Cardiac muscle cell (in vitro differentiated cells and primary cell): ENCODE results near the gene CCDC102A. TPM values are rescaled to one million over a fixed set of nuclear protein-coding genes. Genes with fewer than 3 reads are reported as not detected.

Experiments used
- DNase-seq, 2 donors: peaks; one replicate each; pipeline versions ENCODE4 v3.0.0 to v3.0.0-alpha.2; 2010 to 2017; ENCODE audit warnings: low read depth in 1 of 2, low spot score in 1 of 2
- H3K27ac ChIP-seq: fragments of 200-600 bp; sonication (generic); 2 replicates; pipeline ENCODE4 v1.5.1; 2016
- H3K27me3 ChIP-seq: fragments of 200-600 bp; sonication (generic); 2 replicates; pipeline ENCODE4 v1.6.0; 2016; ENCODE audit warnings: control low read depth
- H3K36me3 ChIP-seq: fragments of 200-600 bp; sonication (generic); 2 replicates; pipeline ENCODE4 v1.5.1; 2016; ENCODE audit warnings: control low read depth
- H3K4me1 ChIP-seq: fragments of 200-600 bp; sonication (generic); 2 replicates; pipeline ENCODE4 v1.8.1; 2017; ENCODE audit warnings: low read depth, mild to moderate bottlenecking, mixed run types
- H3K4me3 ChIP-seq: fragments of 200-600 bp; sonication (generic); 2 replicates; pipeline ENCODE4 v1.5.1; 2016; ENCODE audit warnings: mild to moderate bottlenecking
- H3K9me3 ChIP-seq: fragments of 200-600 bp; sonication (generic); 2 replicates; pipeline ENCODE4 v1.5.1; 2017; ENCODE audit warnings: low read depth, mild to moderate bottlenecking, control low read depth
- CTCF ChIP-seq: IDR thresholded peaks from 2 replicates; pipeline ENCODE4 v1.5.1; 2012; ENCODE audit warnings: low read depth, mild to moderate bottlenecking, low read length
- polyA plus RNA-seq: library from polyadenylated mRNA; unstranded; fragments of >200 nt; fragmentation: Nextera tagmentation; extraction: Ambion mirVana; gene quantifications from 2 replicates; pipeline ENCODE4 v1.2.1, GENCODE V29; 2016
- total RNA-seq: library from RNA; depleted of rRNA; stranded (reverse); fragments of >200 nt; gene quantifications from 2 replicates; pipeline ENCODE4 v1.2.3, GENCODE V29; 2016

The CCDC102A gene
- total and polyA plus RNA-seq, 2 experiments from 2014 or later = 30.1 to 51.9 TPM

GRCh38 chr16:57544124-57544653 is 7.8 kb upstream of the CCDC102A start:
- DNase-seq = peak in 1 of 2 donors; percentile 66
- H3K27me3 ChIP-seq = no peaks in the 10 kb centered on the region
- H3K36me3 ChIP-seq = no peaks in the 10 kb centered on the region
- H3K27ac ChIP-seq = no peak overlapping the region
- H3K4me1 ChIP-seq = peaks cover 6% of the 10 kb centered on the region
- no peak for TF ChIP-seq CTCF
- H3K9me3 ChIP-seq = no peaks in the 10 kb centered on the region
- no peak overlapping the region for H3K4me3 ChIP-seq

GRCh38 chr16:57541754-57542435 is 5.5 kb upstream of the CCDC102A start:
- Histone ChIP-seq H3K9me3 (no peaks in the 10 kb centered on the region), H3K4me3 (no peak overlapping the region), H3K27ac (no peak overlapping the region), H3K36me3 (no peaks in the 10 kb centered on the region), H3K27me3 (no peaks in the 10 kb centered on the region), H3K4me1 (peaks cover 6% of the 10 kb centered on the region)
- no peak for TF ChIP-seq CTCF
- DNase-seq = no peak

DNA sequence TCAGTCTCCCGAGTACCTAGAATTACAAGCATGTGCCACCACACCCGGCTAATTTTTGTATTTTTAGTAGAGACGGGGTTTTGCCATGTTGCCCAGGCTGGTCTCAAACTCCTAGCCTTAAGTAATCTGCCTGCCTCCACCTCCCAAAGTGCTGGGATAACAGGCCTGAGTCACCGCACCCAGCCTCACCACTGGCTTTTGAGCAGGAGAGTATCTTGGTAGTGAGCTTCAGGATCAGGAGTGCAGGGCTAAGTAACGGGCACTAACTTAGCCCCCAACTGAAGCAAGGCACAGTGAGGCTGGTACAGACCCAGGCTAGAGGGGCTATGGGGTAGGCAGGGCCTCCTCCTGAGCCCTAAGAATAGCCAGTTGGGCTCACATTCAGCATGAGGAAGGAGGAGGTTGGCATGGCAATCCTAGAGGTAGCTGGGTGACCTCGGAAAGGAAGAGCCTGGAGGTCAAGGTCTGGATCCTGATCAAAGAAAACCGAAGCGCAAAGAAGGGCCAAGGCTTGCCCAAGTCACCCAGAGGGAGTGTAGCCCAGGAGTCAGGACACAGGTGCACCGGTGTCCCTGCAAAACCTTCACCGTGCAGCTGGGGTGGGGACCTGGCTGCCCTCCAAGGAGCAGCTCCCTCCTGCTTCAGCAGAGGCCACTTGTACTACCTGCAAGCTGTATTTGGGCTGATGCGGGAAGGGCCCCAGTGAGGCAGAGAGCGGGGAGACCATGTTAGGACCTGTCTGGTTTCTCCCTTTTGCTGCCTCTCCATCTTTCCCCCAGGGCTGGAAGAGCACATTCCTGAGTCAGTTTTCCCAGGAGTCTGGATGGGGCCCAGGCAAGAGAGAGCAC is 4.8 kb upstream of the CCDC102A start:
- Histone ChIP-seq H3K27ac (no peak overlapping the region), H3K27me3 (no peaks in the 10 kb centered on the region), H3K36me3 (no peaks in the 10 kb centered on the region), H3K9me3 (no peaks in the 10 kb centered on the region), H3K4me1 (peaks cover 6% of the 10 kb centered on the region), H3K4me3 (no peak overlapping the region)
- DNase-seq = no peak
- no peak for TF ChIP-seq CTCF

GRCh38 chr16:57540387-57540786 is 4.0 kb upstream of the CCDC102A start:
- Histone ChIP-seq H3K9me3 (no peaks in the 10 kb centered on the region), H3K4me3 (no peak overlapping the region), H3K4me1 (peaks cover 6% of the 10 kb centered on the region), H3K27me3 (no peaks in the 10 kb centered on the region), H3K36me3 (no peaks in the 10 kb centered on the region), H3K27ac (no peak overlapping the region)
- no peak for TF ChIP-seq CTCF
- DNase-seq = no peak

DNA sequence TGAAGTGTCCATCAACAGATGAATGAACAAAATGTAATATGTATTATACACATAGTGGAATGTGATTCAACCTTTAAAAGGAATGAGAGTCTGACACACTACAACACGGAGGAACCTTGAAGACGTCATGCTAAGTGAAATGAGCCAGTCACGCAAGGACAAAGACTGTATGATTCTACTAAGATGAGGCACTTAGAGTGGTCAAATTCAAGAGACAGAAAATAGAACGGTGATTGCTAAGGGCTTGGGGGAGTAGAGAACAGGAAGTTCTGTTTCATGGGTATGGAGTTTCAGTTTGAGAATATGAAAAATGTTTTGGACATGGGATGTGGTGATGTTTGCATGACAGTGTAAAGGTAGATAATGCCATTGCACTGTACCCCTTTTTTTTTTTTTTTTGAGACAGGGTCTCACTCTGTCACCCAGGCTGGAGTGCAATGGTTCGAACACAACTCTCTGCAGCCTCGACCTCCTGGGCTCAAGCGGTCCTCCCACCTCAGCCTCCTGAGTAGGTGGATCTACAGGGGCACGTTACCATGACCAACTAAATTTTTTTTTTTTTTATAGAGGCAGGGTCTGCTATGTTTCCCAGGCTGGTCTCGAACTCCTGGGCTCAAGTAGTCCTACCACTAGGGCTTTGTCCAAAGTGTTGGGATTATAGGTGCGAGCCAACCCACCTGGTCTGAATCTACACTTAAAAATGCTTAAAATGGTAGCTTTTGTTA is 2.9 kb upstream of the CCDC102A start:
- no peaks in the 10 kb centered on the region for H3K27me3 ChIP-seq
- TF ChIP-seq CTCF = no peak
- no peaks in the 10 kb centered on the region for H3K9me3 ChIP-seq
- peaks cover 9% of the 10 kb centered on the region for H3K4me1 ChIP-seq
- H3K4me3 ChIP-seq = no peak overlapping the region
- DNase-seq = no peak
- H3K36me3 ChIP-seq = no peaks in the 10 kb centered on the region
- H3K27ac ChIP-seq = no peak overlapping the region
